K562 (cell line): ENCODE measurements around the gene CLDN24. TPM values are rescaled to one million over a fixed set of nuclear protein-coding genes. Genes with fewer than 3 reads are reported as not detected.

Source experiments
- CBX2 ChIP-seq: fragments of 200-600 bp; sonication (generic); IDR thresholded peaks from one replicate; pipeline ENCODE4 v1.6.1; 2012; ENCODE audit warnings: mild to moderate bottlenecking, low read length, inconsistent platforms; ENCODE audit not compliant: insufficient read depth, poor library complexity, severe bottlenecking
- ETS1 ChIP-seq: conservative IDR thresholded peaks from 2 replicates; pipeline ENCODE4 v1.6.1; 2011; ENCODE audit warnings: low read depth, mild to moderate bottlenecking, low read length; ENCODE audit not compliant: control insufficient read depth
- GTF2F1 ChIP-seq: IDR thresholded peaks from 2 replicates; pipeline ENCODE4 v1.6.1; 2011; ENCODE audit warnings: low read depth, low read length, improper control_type of control experiment
- JUNB ChIP-seq: fragments of 450-650 bp; formaldehyde crosslinking; conservative IDR thresholded peaks from 2 replicates; pipeline ENCODE4 v1.4.0; 2020; ENCODE audit warnings: mild to moderate bottlenecking
- KAT2B ChIP-seq: IDR thresholded peaks from one replicate; pipeline ENCODE4 v1.6.1; 2012; ENCODE audit warnings: low read depth, mild to moderate bottlenecking, control low read depth, inconsistent platforms, low read length, moderate library complexity
- NFE2L1 ChIP-seq: fragments of 450-650 bp; IDR thresholded peaks from 2 replicates; pipeline ENCODE4 v1.6.1; 2016; ENCODE audit warnings: missing genetic modification characterization, low read depth, mild to moderate bottlenecking, missing compliant biosample characterization, moderate library complexity, borderline replicate concordance
- NR4A1 ChIP-seq, 2 experiments: fragments of 250-450 bp in 1 of 2; fragments of 450-650 bp in 1 of 2; sonication (Bioruptor Pico) in 1 of 2; IDR thresholded peaks; 2 replicates each; pipeline versions ENCODE4 v1.4.0 to v1.6.1; 2016 to 2020; ENCODE audit warnings: mild to moderate bottlenecking in 2 of 2, missing compliant biosample characterization in 1 of 2, missing genetic modification characterization in 1 of 2, moderate library complexity in 1 of 2
- RBM17 ChIP-seq: fragments of 200-400 bp; formaldehyde crosslinking; IDR thresholded peaks from 2 replicates; pipeline ENCODE4 v1.6.1; 2017; ENCODE audit warnings: low read depth, mild to moderate bottlenecking, low read length, borderline replicate concordance
- SNAPC5 ChIP-seq: fragments of 250-450 bp; sonication (Bioruptor Pico); IDR thresholded peaks from 2 replicates; pipeline ENCODE4 v1.8.0; 2021; ENCODE audit warnings: moderate library complexity, mild to moderate bottlenecking, inconsistent platforms
- TCF7L2 ChIP-seq: fragments of 150-350 bp; IDR thresholded peaks from 2 replicates; pipeline ENCODE4 v1.6.1; 2016; ENCODE audit warnings: low read depth, mild to moderate bottlenecking, low read length, moderate library complexity
- TEAD2 ChIP-seq: fragments of 450-650 bp; IDR thresholded peaks from 2 replicates; pipeline ENCODE4 v1.6.1; 2016; ENCODE audit warnings: missing genetic modification characterization, control low read depth, missing compliant biosample characterization
- ZNF212 ChIP-seq: fragments of 450-650 bp; formaldehyde crosslinking; IDR thresholded peaks from 2 replicates; pipeline ENCODE4 v1.4.0; 2020; ENCODE audit warnings: mild to moderate bottlenecking
- ZNF444 ChIP-seq: fragments of 250-450 bp; sonication (Bioruptor Pico); IDR thresholded peaks from 2 replicates; pipeline ENCODE4 v1.4.0; 2020; ENCODE audit warnings: mild to moderate bottlenecking, moderate library complexity
- ZNF76 ChIP-seq: fragments of 250-450 bp; sonication (Bioruptor Pico); IDR thresholded peaks from 2 replicates; pipeline ENCODE4 v1.4.0; 2020; ENCODE audit warnings: mild to moderate bottlenecking, moderate library complexity, borderline replicate concordance
- polyA plus RNA-seq, 8 experiments: library from polyadenylated mRNA; depleted of rRNA in 4 of 8; stranded (reverse) in 5 of 8; unstranded in 3 of 8; fragments of >200 nt; fragmentation: Nextera tagmentation in 2 of 8; fragmentation: Illumina TruSeq in 1 of 8; extraction: Ambion mirVana in 2 of 8; extraction: Trizol in 1 of 8; gene quantifications; 2 replicates each; pipeline versions ENCODE4 v1.2.1 to v1.2.3, GENCODE V29; 2011 to 2014; ENCODE audit warnings: inconsistent platforms in 1 of 8, missing spikeins in 1 of 8
- total RNA-seq, 7 experiments: library from RNA; depleted of rRNA in 6 of 7; stranded (reverse); fragments of >200 nt in 6 of 7; fragmentation: Illumina TruSeq in 2 of 7; extraction: Trizol in 2 of 7; gene quantifications; 2 replicates each; pipeline versions ENCODE4 v1.2.1 to v1.2.3, GENCODE V29; 2011 to 2021; ENCODE audit warnings: low replicate concordance in 1 of 7
- TF ChIP-seq, protein P1 (sequence below), 2 experiments: fragments of 450-650 bp in 1 of 2; sonication (generic) in 1 of 2; formaldehyde crosslinking in 1 of 2; IDR thresholded peaks; 2 replicates each; pipeline versions ENCODE4 v1.7.1 to v1.9.0; 2016 to 2022; ENCODE audit warnings: inconsistent platforms in 1 of 2, mild to moderate bottlenecking in 1 of 2, missing genetic modification reagents in 1 of 2

The CLDN24 gene
- total and polyA plus RNA-seq, 9 of the 15 experiments (the other 6 are each of a cell fraction or from before 2014, with no cell fraction given): not detected

GRCh38 chr4:183348706-183349659 lies 26.8 kb upstream of the CLDN24 start (continued):
- TF ChIP-seq ETS1 (no peak), RBM17 (no peak), CBX2 (no peak), TEAD2 (tag) (peak; percentile 99), KAT2B (no peak), GTF2F1 (no peak), JUNB (peak; percentile 57), TCF7L2 (no peak), ZNF444 (CRISPR knock-in tag) (peak; percentile 97), ZNF212 (CRISPR knock-in tag) (peak; percentile 99), NR4A1 (CRISPR knock-in tag; IDR thresholded peaks at IDR 0.05) (peak; percentile 100), NR4A1 (tag; IDR thresholded peaks at IDR 0.05) (peak; percentile 100), ZNF76 (CRISPR knock-in tag) (peak; percentile 99), NFE2L1 (tag) (peak; percentile 91), SNAPC5 (CRISPR knock-in tag) (peak; percentile 86)
- TF ChIP-seq, protein P1, sequence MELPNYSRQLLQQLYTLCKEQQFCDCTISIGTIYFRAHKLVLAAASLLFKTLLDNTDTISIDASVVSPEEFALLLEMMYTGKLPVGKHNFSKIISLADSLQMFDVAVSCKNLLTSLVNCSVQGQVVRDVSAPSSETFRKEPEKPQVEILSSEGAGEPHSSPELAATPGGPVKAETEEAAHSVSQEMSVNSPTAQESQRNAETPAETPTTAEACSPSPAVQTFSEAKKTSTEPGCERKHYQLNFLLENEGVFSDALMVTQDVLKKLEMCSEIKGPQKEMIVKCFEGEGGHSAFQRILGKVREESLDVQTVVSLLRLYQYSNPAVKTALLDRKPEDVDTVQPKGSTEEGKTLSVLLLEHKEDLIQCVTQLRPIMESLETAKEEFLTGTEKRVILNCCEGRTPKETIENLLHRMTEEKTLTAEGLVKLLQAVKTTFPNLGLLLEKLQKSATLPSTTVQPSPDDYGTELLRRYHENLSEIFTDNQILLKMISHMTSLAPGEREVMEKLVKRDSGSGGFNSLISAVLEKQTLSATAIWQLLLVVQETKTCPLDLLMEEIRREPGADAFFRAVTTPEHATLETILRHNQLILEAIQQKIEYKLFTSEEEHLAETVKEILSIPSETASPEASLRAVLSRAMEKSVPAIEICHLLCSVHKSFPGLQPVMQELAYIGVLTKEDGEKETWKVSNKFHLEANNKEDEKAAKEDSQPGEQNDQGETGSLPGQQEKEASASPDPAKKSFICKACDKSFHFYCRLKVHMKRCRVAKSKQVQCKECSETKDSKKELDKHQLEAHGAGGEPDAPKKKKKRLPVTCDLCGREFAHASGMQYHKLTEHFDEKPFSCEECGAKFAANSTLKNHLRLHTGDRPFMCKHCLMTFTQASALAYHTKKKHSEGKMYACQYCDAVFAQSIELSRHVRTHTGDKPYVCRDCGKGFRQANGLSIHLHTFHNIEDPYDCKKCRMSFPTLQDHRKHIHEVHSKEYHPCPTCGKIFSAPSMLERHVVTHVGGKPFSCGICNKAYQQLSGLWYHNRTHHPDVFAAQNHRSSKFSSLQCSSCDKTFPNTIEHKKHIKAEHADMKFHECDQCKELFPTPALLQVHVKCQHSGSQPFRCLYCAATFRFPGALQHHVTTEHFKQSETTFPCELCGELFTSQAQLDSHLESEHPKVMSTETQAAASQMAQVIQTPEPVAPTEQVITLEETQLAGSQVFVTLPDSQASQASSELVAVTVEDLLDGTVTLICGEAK (IDR thresholded peaks at IDR 0.05): 0 out of 2 replicates have a peak, but pooled peaks have one; percentile 31
- TF ChIP-seq, protein P1 (CRISPR knock-in tag; IDR thresholded peaks at IDR 0.05): no peak
